Measurements from ENCODE around the gene C10orf71. TPM values are rescaled to one million over a fixed set of nuclear protein-coding genes. Genes with fewer than 3 reads are reported as not detected.

The C10orf71 gene
- total RNA-seq, 1 experiment from 2014 or later = not detected

DNA sequence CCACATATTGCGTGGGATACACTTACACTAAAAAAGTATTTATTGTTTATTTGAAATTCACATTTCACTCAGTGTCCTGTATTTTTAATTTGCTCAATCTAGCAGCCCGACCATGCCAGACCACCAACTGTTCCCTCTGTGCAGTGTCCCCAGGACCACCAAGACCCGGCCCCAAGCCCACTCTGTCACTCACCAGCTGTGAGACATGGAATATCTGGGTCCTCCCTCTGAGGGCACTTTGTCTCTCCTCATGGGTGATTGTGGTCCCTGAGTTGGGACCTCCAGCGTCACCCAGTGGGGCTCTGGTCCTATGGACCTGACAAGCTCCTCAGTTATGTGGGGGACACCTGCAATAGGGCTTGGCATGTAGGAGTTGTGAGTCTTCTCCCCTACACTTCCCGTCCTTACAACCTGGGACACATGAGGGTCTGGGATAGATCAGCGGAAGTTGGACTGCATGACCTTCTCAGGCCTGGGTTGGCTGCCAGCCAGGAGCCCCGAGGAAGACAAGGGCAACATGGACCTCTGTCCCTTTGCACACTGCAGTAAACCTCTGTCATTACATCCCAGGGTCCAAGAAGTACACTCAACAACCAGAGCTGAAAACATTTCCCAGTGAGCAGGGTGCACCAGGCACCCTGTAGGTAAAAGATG lies 12.1 kb downstream of the C10orf71 start:
- CTCF ChIA-PET = no interaction called here
- intact Hi-C loops (cut with micrococcal nuclease; ENCODE audit: unreplicated experiment) = no loop called here
- TF ChIP-seq CTCF (conservative IDR thresholded peaks at IDR 0.05; ENCODE audit: low read depth, low read length) (no peak), EZH2 (IDR thresholded peaks at IDR 0.05; ENCODE audit: borderline replicate concordance, low read depth, low read length, poor library complexity, severe bottlenecking) (no peak)

GRCh38 chr10:49311555-49312236 lies 12.7 kb downstream of the C10orf71 start:
- CTCF ChIA-PET = no interaction called here
- Histone ChIP-seq H3K4me1 (ENCODE audit: insufficient read depth, low read length, poor library complexity, severe bottlenecking) (no peaks in the 10 kb centered on the region), H3K36me3 (ENCODE audit: insufficient read depth, low read length, poor library complexity, severe bottlenecking) (no peaks in the 10 kb centered on the region), H3K9me3 (ENCODE audit: low read depth, low read length, poor library complexity, severe bottlenecking) (no peaks in the 10 kb centered on the region), H3K27me3 (replicated peaks; ENCODE audit: insufficient read depth, low read depth, low read length, poor library complexity) (peaks cover 13% of the 10 kb centered on the region), H3K27ac (ENCODE audit: low read depth, low read length, poor library complexity, severe bottlenecking) (no peak overlapping the region), H3K4me3 (ENCODE audit: low read depth, low read length, poor library complexity, severe bottlenecking) (no peak overlapping the region)
- POLR2A ChIA-PET (ENCODE audit: low non-redundant PET) = no interaction called here
- intact Hi-C loops (cut with micrococcal nuclease; ENCODE audit: unreplicated experiment) = no loop called here
- no peak for DNase-seq (ENCODE audit: low spot score)
- TF ChIP-seq EZH2 (IDR thresholded peaks at IDR 0.05; ENCODE audit: borderline replicate concordance, low read depth, low read length, poor library complexity, severe bottlenecking) (no peak), CTCF (conservative IDR thresholded peaks at IDR 0.05; ENCODE audit: low read depth, low read length) (no peak)
- no TSS peak for BruUV-seq (replicated peaks)

More for the DNA sequence above, 12.1 kb downstream of the C10orf71 start:
- H3K27me3 ChIP-seq (replicated peaks; ENCODE audit: insufficient read depth, low read depth, low read length, poor library complexity) = peaks cover 13% of the 10 kb centered on the region
- no peak overlapping the region for H3K27ac ChIP-seq (ENCODE audit: low read depth, low read length, poor library complexity, severe bottlenecking)
- no peaks in the 10 kb centered on the region for H3K36me3 ChIP-seq (ENCODE audit: insufficient read depth, low read length, poor library complexity, severe bottlenecking)
- H3K9me3 ChIP-seq (ENCODE audit: low read depth, low read length, poor library complexity, severe bottlenecking) = no peaks in the 10 kb centered on the region
- POLR2A ChIA-PET (ENCODE audit: low non-redundant PET) = no interaction called here
- BruUV-seq (replicated peaks) = no TSS peak
- H3K4me3 ChIP-seq (ENCODE audit: low read depth, low read length, poor library complexity, severe bottlenecking) = no peak overlapping the region
- DNase-seq (ENCODE audit: low spot score) = no peak
- no peaks in the 10 kb centered on the region for H3K4me1 ChIP-seq (ENCODE audit: insufficient read depth, low read length, poor library complexity, severe bottlenecking)

GRCh38 chr10:49312246-49312869 lies 13.4 kb downstream of the C10orf71 start:
- H3K27ac ChIP-seq (ENCODE audit: low read depth, low read length, poor library complexity, severe bottlenecking) = no peak overlapping the region
- no TSS peak for BruUV-seq (replicated peaks)
- ChIA-PET POLR2A (ENCODE audit: low non-redundant PET) (no interaction called here), CTCF (no interaction called here)
- H3K4me3 ChIP-seq (ENCODE audit: low read depth, low read length, poor library complexity, severe bottlenecking) = no peak overlapping the region
- no peaks in the 10 kb centered on the region for H3K9me3 ChIP-seq (ENCODE audit: low read depth, low read length, poor library complexity, severe bottlenecking)
- TF ChIP-seq EZH2 (IDR thresholded peaks at IDR 0.05; ENCODE audit: borderline replicate concordance, low read depth, low read length, poor library complexity, severe bottlenecking) = no peak
- no peak for TF ChIP-seq CTCF (conservative IDR thresholded peaks at IDR 0.05; ENCODE audit: low read depth, low read length)
- intact Hi-C loops (cut with micrococcal nuclease; ENCODE audit: unreplicated experiment) = no loop called here
- no peaks in the 10 kb centered on the region for H3K4me1 ChIP-seq (ENCODE audit: insufficient read depth, low read length, poor library complexity, severe bottlenecking)
- no peaks in the 10 kb centered on the region for H3K36me3 ChIP-seq (ENCODE audit: insufficient read depth, low read length, poor library complexity, severe bottlenecking)
- peaks cover 13% of the 10 kb centered on the region for H3K27me3 ChIP-seq (replicated peaks; ENCODE audit: insufficient read depth, low read depth, low read length, poor library complexity)
- DNase-seq (ENCODE audit: low spot score) = no peak
